Forelimb muscle (tissue), 1 donor: ENCODE results near the gene NFATC2IP. TPM values are rescaled to one million over a fixed set of nuclear protein-coding genes. Genes with fewer than 3 reads are reported as not detected.
"Not testable (repeated sequence)": the region's sequence is repeated elsewhere in the genome, so short reads cannot be mapped to it uniquely, and the experiment has no call there.

Source experiments
- DNase-seq: peaks from one replicate; pipeline ENCODE4 v3.0.0-alpha.2; 2013; ENCODE audit warnings: low read depth
- polyA plus RNA-seq: library from polyadenylated mRNA; unstranded; fragments of 120-200 nt; gene quantifications from one replicate; pipeline ENCODE4 v1.2.1, GENCODE V29; 2013; ENCODE audit not compliant: insufficient read length

Gene NFATC2IP
- polyA plus RNA-seq, 1 donor: 29.3 TPM

- no peak for DNase-seq
Measured at GRCh38 chr16:28991687-28992086, 41.0 kb downstream of the NFATC2IP start.

- DNase-seq: no peak
Measured at GRCh38 chr16:28992496-28992895, 41.8 kb downstream of the NFATC2IP start.

GRCh38 chr16:28998837-28999236 lies 48.1 kb downstream of the NFATC2IP start:
- DNase-seq: no peak

GRCh38 chr16:28999577-28999976 lies 48.8 kb downstream of the NFATC2IP start:
- DNase-seq: no peak

GRCh38 chr16:29000019-29000418 lies 49.3 kb downstream of the NFATC2IP start:
- no peak for DNase-seq

GRCh38 chr16:29004496-29005139 lies 53.9 kb downstream of the NFATC2IP start:
- DNase-seq: not testable (repeated sequence)

- DNase-seq: no peak
Measured at GRCh38 chr16:29007730-29008593, 57.2 kb downstream of the NFATC2IP start.

- DNase-seq: no peak
Measured at GRCh38 chr16:29009050-29009837, 58.5 kb downstream of the NFATC2IP start.

- no peak for DNase-seq
Measured at GRCh38 chr16:29009838-29010166, 59.1 kb downstream of the NFATC2IP start.

- no peak for DNase-seq
Measured at GRCh38 chr16:29011112-29011511, 60.4 kb downstream of the NFATC2IP start.

- DNase-seq: no peak
Measured at GRCh38 chr16:29011851-29012250, 61.1 kb downstream of the NFATC2IP start.

GRCh38 chr16:29012913-29013553 lies 62.3 kb downstream of the NFATC2IP start:
- DNase-seq: no peak

GRCh38 chr16:29014561-29015069 lies 63.9 kb downstream of the NFATC2IP start:
- DNase-seq: no peak

Other genes starting within 250 kb of the NFATC2IP start
- 313 TPM for gene EIF3C, start 239.5 kb upstream of the NFATC2IP start, polyA plus RNA-seq
- 0.86 TPM for gene NPIPB9, start 199.2 kb upstream of the NFATC2IP start, polyA plus RNA-seq
- 75.1 TPM for gene ATXN2L, start 127.9 kb upstream of the NFATC2IP start, polyA plus RNA-seq
- gene TUFM, start 104.6 kb upstream of the NFATC2IP start, polyA plus RNA-seq: 145 TPM
- 43.7 TPM for gene SH2B1, start 87.1 kb upstream of the NFATC2IP start, polyA plus RNA-seq
- gene ATP2A1, start 72.4 kb upstream of the NFATC2IP start, polyA plus RNA-seq: 688 TPM
- gene RABEP2, start 25.7 kb upstream of the NFATC2IP start, polyA plus RNA-seq: 13.2 TPM
- gene CD19, start 19.0 kb upstream of the NFATC2IP start, polyA plus RNA-seq: 0.65 TPM
- gene SPNS1, start 23.8 kb downstream of the NFATC2IP start, polyA plus RNA-seq: 23.8 TPM
- 3.1 TPM for gene LAT, start 34.1 kb downstream of the NFATC2IP start, polyA plus RNA-seq